H9 (cell line): ENCODE data around the gene AFF1. TPM values are rescaled to one million over a fixed set of nuclear protein-coding genes. Genes with fewer than 3 reads are reported as not detected.
A peak's percentile ranks its signal among the peaks of the same experiment; 100 is the strongest.

ENCODE experiments used
- DNase-seq: peaks from one replicate; pipeline ENCODE4 v3.0.0-alpha.2; 2017
- H2AFZ ChIP-seq: one replicate; pipeline ENCODE4 v1.6.1; 2013; ENCODE audit warnings: mild to moderate bottlenecking, low read length, control low read depth, moderate library complexity
- H2AK5ac ChIP-seq: 2 replicates; pipeline ENCODE4 v1.6.1; 2013; ENCODE audit warnings: low read length, control low read depth, mixed read lengths; ENCODE audit not compliant: insufficient read length
- H2BK120ac ChIP-seq: one replicate; pipeline ENCODE4 v1.6.1; 2013; ENCODE audit warnings: low read depth, mild to moderate bottlenecking, low read length, control low read depth, inconsistent platforms; ENCODE audit not compliant: poor library complexity, severe bottlenecking
- H2BK12ac ChIP-seq: 2 replicates; pipeline ENCODE4 v1.6.1; 2013; ENCODE audit warnings: low read length, control low read depth, mixed read lengths, low read depth; ENCODE audit not compliant: insufficient read length
- H2BK15ac ChIP-seq: 2 replicates; pipeline ENCODE4 v1.6.1; 2013; ENCODE audit warnings: low read depth, low read length, control low read depth
- H2BK20ac ChIP-seq: one replicate; pipeline ENCODE4 v1.6.1; 2013; ENCODE audit warnings: low read depth, mild to moderate bottlenecking, low read length, control low read depth, inconsistent platforms; ENCODE audit not compliant: poor library complexity, severe bottlenecking
- H2BK5ac ChIP-seq: 2 replicates; pipeline ENCODE4 v1.6.1; 2013; ENCODE audit warnings: low read length, control low read depth, mixed read lengths; ENCODE audit not compliant: insufficient read length
- H3K14ac ChIP-seq: 2 replicates; pipeline ENCODE4 v1.6.1; 2013; ENCODE audit warnings: low read length, control low read depth; ENCODE audit not compliant: insufficient read depth
- H3K18ac ChIP-seq: 2 replicates; pipeline ENCODE4 v1.6.1; 2013; ENCODE audit warnings: low read depth, mild to moderate bottlenecking, mixed read lengths, low read length, control low read depth; ENCODE audit not compliant: insufficient read length
- H3K23ac ChIP-seq: 2 replicates; pipeline ENCODE4 v1.6.1; 2013; ENCODE audit warnings: low read length, control low read depth, mixed read lengths, low read depth; ENCODE audit not compliant: insufficient read length
- H3K23me2 ChIP-seq: 2 replicates; pipeline ENCODE4 v1.6.1; 2013; ENCODE audit warnings: low read depth, mild to moderate bottlenecking, mixed read lengths, low read length, control low read depth; ENCODE audit not compliant: insufficient read length, poor library complexity, severe bottlenecking
- H3K27ac ChIP-seq: 2 replicates; pipeline ENCODE4 v1.5.1; 2013; ENCODE audit warnings: low read length, control low read depth, mixed read lengths, low read depth; ENCODE audit not compliant: insufficient read length
- H3K27me3 ChIP-seq: 2 replicates; pipeline ENCODE4 v1.6.1; 2013; ENCODE audit warnings: low read length, control low read depth, inconsistent platforms; ENCODE audit not compliant: insufficient read depth
- H3K4ac ChIP-seq: 2 replicates; pipeline ENCODE4 v1.6.1; 2013; ENCODE audit warnings: low read depth, mild to moderate bottlenecking, control low read depth, inconsistent platforms, low read length, moderate library complexity
- H3K4me1 ChIP-seq: 2 replicates; pipeline ENCODE4 v1.6.1; 2013; ENCODE audit warnings: low read length, control low read depth, inconsistent platforms; ENCODE audit not compliant: insufficient read depth
- H3K4me2 ChIP-seq: 2 replicates; pipeline ENCODE4 v1.6.1; 2013; ENCODE audit warnings: low read length, control low read depth, mixed read lengths; ENCODE audit not compliant: insufficient read length, insufficient read depth
- H3K56ac ChIP-seq: 2 replicates; pipeline ENCODE4 v1.6.1; 2013; ENCODE audit warnings: low read depth, mild to moderate bottlenecking, mixed read lengths, low read length, control low read depth; ENCODE audit not compliant: insufficient read length
- H3K79me1 ChIP-seq: 2 replicates; pipeline ENCODE4 v1.6.1; 2013; ENCODE audit warnings: low read depth, mild to moderate bottlenecking, moderate library complexity, low read length, control low read depth, inconsistent platforms; ENCODE audit not compliant: insufficient read depth, poor library complexity, severe bottlenecking
- H3K79me2 ChIP-seq: 2 replicates; pipeline ENCODE4 v1.6.1; 2013; ENCODE audit warnings: low read length, control low read depth, inconsistent platforms; ENCODE audit not compliant: insufficient read depth
- H3K9ac ChIP-seq: 2 replicates; pipeline ENCODE4 v1.6.1; 2013; ENCODE audit warnings: low read length, control low read depth, mixed read lengths; ENCODE audit not compliant: insufficient read length; ENCODE audit errors: extremely low read depth
- H3K9me3 ChIP-seq: one replicate; pipeline ENCODE4 v1.6.1; 2013; ENCODE audit warnings: low read depth, low read length, inconsistent platforms; ENCODE audit not compliant: control insufficient read depth
- H3T11ph ChIP-seq: one replicate; pipeline ENCODE4 v1.6.1; 2013; ENCODE audit warnings: mild to moderate bottlenecking, low read length, control low read depth, inconsistent platforms
- H4K20me1 ChIP-seq: one replicate; pipeline ENCODE4 v1.6.1; 2013; ENCODE audit not compliant: control insufficient read depth, insufficient read length, insufficient read depth
- H4K5ac ChIP-seq: 2 replicates; pipeline ENCODE4 v1.6.1; 2013; ENCODE audit warnings: low read depth, mild to moderate bottlenecking, mixed read lengths, low read length, control low read depth; ENCODE audit not compliant: insufficient read length
- H4K8ac ChIP-seq: replicated peaks from 2 replicates; pipeline ENCODE4 v1.6.1; 2013; ENCODE audit warnings: low read length, control low read depth, mixed read lengths, low read depth; ENCODE audit not compliant: insufficient read length
- H4K91ac ChIP-seq: 2 replicates; pipeline ENCODE4 v1.6.1; 2013; ENCODE audit warnings: low read depth, mild to moderate bottlenecking, moderate library complexity, mixed read lengths, low read length, control low read depth; ENCODE audit not compliant: insufficient read length
- H3K27ac Mint-ChIP-seq, 3 experiments: 2 replicates in 2 of 3; 3 replicates in 1 of 3; pipeline ENCODE4 v1.8.0; 2020 to 2021; ENCODE audit warnings: mixed read lengths in 3 of 3, mild to moderate bottlenecking in 1 of 3, moderate library complexity in 1 of 3
- H3K27me3 Mint-ChIP-seq: 2 replicates; pipeline ENCODE4 v1.8.0; 2021; ENCODE audit warnings: low read depth, mild to moderate bottlenecking, moderate library complexity, mixed read lengths
- H3K36me3 Mint-ChIP-seq, 3 experiments: 2 replicates in 2 of 3; 3 replicates in 1 of 3; pipeline ENCODE4 v1.8.0; 2020 to 2021; ENCODE audit warnings: low read depth in 3 of 3, mixed read lengths in 3 of 3; ENCODE audit not compliant: insufficient read depth in 1 of 3
- H3K4me1 Mint-ChIP-seq, 2 experiments: 2 replicates each; pipeline ENCODE4 v1.8.0; 2020; ENCODE audit warnings: mixed read lengths in 2 of 2
- H3K4me3 Mint-ChIP-seq, 2 experiments: 2 replicates in 1 of 2; 3 replicates in 1 of 2; pipeline ENCODE4 v1.8.0; 2020 to 2021; ENCODE audit warnings: mild to moderate bottlenecking in 2 of 2, mixed read lengths in 2 of 2, moderate library complexity in 1 of 2
- H3K9me3 Mint-ChIP-seq, 2 experiments: 2 replicates in 1 of 2; 3 replicates in 1 of 2; pipeline ENCODE4 v1.8.0; 2020; ENCODE audit warnings: mild to moderate bottlenecking in 2 of 2, mixed read lengths in 2 of 2, moderate library complexity in 1 of 2
- WGBS: extraction: QIAGEN DNeasy Blood & Tissue Kit; methylation state at CpG from one replicate; pipeline ENCODE4 v1.1.7; 2013; ENCODE audit warnings: missing lambda C conversion rate, low lambda C conversion rate, mixed read lengths; ENCODE audit not compliant: insufficient read length; ENCODE audit errors: extremely low coverage; 5-methylcytosine and 5-hydroxymethylcytosine counted together
- total RNA-seq: library from RNA; stranded (reverse); gene quantifications from 2 replicates; pipeline ENCODE4 v1.2.1, GENCODE V29; 2021
- TF ChIP-seq, protein P1 (sequence below): fragments of 200-600 bp; sonication (generic); conservative IDR thresholded peaks from 3 replicates; pipeline ENCODE4 v1.8.0; 2021; ENCODE audit warnings: antibody characterized with exemption, mild to moderate bottlenecking

AFF1 gene
- total RNA-seq, 1 experiment from 2014 or later: 74.5 TPM

DNA sequence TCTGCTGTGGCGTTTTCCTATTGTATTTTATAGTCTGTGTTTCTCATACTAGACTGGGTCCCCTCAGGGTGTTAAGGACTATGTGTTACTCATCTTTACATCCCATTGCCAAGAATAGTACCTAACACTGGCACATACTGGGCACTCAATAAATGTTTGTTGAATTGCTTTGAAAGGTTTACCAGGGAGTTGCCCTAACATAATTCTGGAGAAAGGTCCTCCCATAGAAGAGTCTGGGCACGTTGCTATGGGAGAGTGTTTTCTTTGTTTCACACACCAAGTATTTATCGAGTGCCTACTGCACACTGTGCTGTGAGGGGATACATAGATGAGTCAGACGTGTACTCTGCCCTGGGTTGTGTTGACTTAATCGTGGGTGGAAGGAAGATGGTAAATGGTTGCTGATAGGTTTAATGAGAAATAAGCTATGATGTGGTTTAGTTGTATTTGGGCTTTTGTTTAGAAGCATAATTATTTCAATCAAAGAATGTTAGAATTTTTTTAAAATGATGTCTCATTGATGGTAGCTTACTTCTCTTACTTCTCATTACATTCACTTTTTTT lies 42.9 kb downstream of the AFF1 start:
- Mint-ChIP-seq H3K27me3 (no peaks in the 10 kb centered on the region), H3K9me3 (no peaks in the 10 kb centered on the region), H3K27ac (peak overlapping the region in 1 of 3 experiments; percentile 5; a peak in 1 of 7 replicates), H3K4me3 (no peak overlapping the region), H3K36me3 (peaks cover 8 to 10% (median 9%) of the 10 kb centered on the region in 3 experiments), H3K4me1 (peaks cover 37 to 39% of the 10 kb centered on the region in 2 experiments)
- Histone ChIP-seq H2BK20ac (no peak overlapping the region), H3K79me2 (peaks cover 12% of the 10 kb centered on the region; the same call in 1 of the 2 replicates), H2BK12ac (no peak overlapping the region), H2BK15ac (no peak overlapping the region), H2AFZ (no peak overlapping the region), H3K27me3 (no peaks in the 10 kb centered on the region), H3K23me2 (no peaks in the 10 kb centered on the region), H4K91ac (no peak overlapping the region), H4K8ac (no peak overlapping the region), H3K4me1 (peaks cover 6% of the 10 kb centered on the region; the same call in 1 of the 2 replicates), H4K5ac (no peak overlapping the region), H3K4ac (no peak overlapping the region), H3K18ac (no peak overlapping the region), H3K14ac (no peak overlapping the region), H3K23ac (no peak overlapping the region), H3K9ac (no peak overlapping the region), H2BK120ac (no peak overlapping the region), H2AK5ac (no peak overlapping the region), H3K56ac (no peak overlapping the region), H3K27ac (no peak overlapping the region), H3T11ph (no peak overlapping the region), H4K20me1 (no peaks in the 10 kb centered on the region), H3K4me2 (no peak overlapping the region), H2BK5ac (no peak overlapping the region), H3K79me1 (no peaks in the 10 kb centered on the region), H3K9me3 (no peaks in the 10 kb centered on the region)
- no peak for DNase-seq
- TF ChIP-seq, protein P1, sequence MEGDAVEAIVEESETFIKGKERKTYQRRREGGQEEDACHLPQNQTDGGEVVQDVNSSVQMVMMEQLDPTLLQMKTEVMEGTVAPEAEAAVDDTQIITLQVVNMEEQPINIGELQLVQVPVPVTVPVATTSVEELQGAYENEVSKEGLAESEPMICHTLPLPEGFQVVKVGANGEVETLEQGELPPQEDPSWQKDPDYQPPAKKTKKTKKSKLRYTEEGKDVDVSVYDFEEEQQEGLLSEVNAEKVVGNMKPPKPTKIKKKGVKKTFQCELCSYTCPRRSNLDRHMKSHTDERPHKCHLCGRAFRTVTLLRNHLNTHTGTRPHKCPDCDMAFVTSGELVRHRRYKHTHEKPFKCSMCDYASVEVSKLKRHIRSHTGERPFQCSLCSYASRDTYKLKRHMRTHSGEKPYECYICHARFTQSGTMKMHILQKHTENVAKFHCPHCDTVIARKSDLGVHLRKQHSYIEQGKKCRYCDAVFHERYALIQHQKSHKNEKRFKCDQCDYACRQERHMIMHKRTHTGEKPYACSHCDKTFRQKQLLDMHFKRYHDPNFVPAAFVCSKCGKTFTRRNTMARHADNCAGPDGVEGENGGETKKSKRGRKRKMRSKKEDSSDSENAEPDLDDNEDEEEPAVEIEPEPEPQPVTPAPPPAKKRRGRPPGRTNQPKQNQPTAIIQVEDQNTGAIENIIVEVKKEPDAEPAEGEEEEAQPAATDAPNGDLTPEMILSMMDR: no peak
- no CpG with 5 or more reads among the region's 5 CpGs for WGBS
